ENCODE data around the gene PIGL. TPM values are rescaled to one million over a fixed set of nuclear protein-coding genes. Genes with fewer than 3 reads are reported as not detected.

PIGL gene
- polyA plus RNA-seq, 6 donors from 2014 or later = 7.1 to 16.1 (median 9.5) TPM

GRCh38 chr17:16361874-16362273, 144.9 kb downstream of the PIGL start:
- no peak overlapping the region for H3K27ac Mint-ChIP-seq
- H3K27me3 Mint-ChIP-seq = no peaks in the 10 kb centered on the region
- H3K4me3 Mint-ChIP-seq = no peak overlapping the region
- no peaks in the 10 kb centered on the region for H3K36me3 Mint-ChIP-seq
- DNase-seq (no peak), ATAC-seq (ENCODE audit: low read depth in 2 of 2) (no peak)
- H3K9me3 Mint-ChIP-seq = no peaks in the 10 kb centered on the region
- peaks cover 0 to 10% (median 0%) of the 10 kb centered on the region in 3 donors for H3K4me1 Mint-ChIP-seq

GRCh38 chr17:16363749-16364536, 146.9 kb downstream of the PIGL start:
- Mint-ChIP-seq H3K4me1 (peaks cover 0 to 10% (median 0%) of the 10 kb centered on the region in 3 donors), H3K36me3 (no peaks in the 10 kb centered on the region), H3K27me3 (no peaks in the 10 kb centered on the region), H3K4me3 (peak overlapping the region in 1 of 8 donors; percentile 1), H3K27ac (peak overlapping the region in 1 of 6 donors; percentile 28), H3K9me3 (no peaks in the 10 kb centered on the region)
- ATAC-seq (ENCODE audit: low read depth in 2 of 2) = peak; percentile 95 to 96
- peak; percentile 64 for DNase-seq

- Mint-ChIP-seq H3K36me3 (no peaks in the 10 kb centered on the region), H3K9me3 (no peaks in the 10 kb centered on the region), H3K4me3 (no peak overlapping the region), H3K4me1 (peaks cover 0 to 10% (median 0%) of the 10 kb centered on the region in 3 donors), H3K27ac (no peak overlapping the region), H3K27me3 (no peaks in the 10 kb centered on the region)
- DNase-seq (no peak), ATAC-seq (ENCODE audit: low read depth in 2 of 2) (no peak)
These were observed 147.6 kb downstream of the PIGL start for GRCh38 chr17:16364625-16365024.

GRCh38 chr17:16371742-16372141, 154.7 kb downstream of the PIGL start:
- H3K4me1 Mint-ChIP-seq = no peaks in the 10 kb centered on the region
- H3K36me3 Mint-ChIP-seq = no peaks in the 10 kb centered on the region
- no peaks in the 10 kb centered on the region for H3K27me3 Mint-ChIP-seq
- ATAC-seq (ENCODE audit: low read depth in 2 of 2) (no peak), DNase-seq (no peak)
- no peaks in the 10 kb centered on the region for H3K9me3 Mint-ChIP-seq
- no peak overlapping the region for H3K27ac Mint-ChIP-seq
- no peak overlapping the region for H3K4me3 Mint-ChIP-seq

DNA sequence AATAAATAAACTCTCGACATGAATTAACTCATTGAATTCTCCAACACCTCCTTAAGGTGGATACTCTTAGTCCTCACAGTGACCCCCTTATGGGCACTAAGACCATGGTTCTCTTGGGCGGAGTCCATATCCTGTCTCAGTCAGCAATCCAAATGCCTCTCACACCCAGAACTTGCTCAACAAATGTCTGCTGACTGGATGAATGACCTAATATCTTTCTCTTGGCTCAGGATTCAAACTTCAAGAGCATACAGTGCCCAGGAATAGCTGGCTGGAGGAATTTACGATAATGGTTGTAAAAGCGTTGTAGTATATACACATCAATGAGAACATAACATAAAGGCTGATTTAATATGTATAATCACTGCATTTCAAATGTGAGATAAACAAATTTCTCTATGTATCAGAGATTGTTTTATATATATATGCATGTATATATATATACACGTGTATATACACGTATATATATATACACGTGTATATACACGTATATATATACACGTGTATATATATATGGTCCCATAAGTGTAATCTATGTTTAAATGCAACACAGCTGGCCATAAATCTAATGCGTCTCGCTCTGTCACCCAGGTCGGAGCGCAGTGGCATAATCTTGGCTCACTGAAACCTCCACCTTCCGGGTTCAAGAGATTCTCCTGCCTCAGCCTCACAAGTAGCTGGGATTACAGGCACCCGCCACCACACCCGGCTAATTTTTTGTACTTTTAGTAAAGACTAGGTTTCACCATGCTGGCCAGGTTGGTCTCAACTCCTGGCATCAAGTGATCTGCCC, 157.3 kb downstream of the PIGL start:
- no peaks in the 10 kb centered on the region for H3K27me3 Mint-ChIP-seq
- H3K4me1 Mint-ChIP-seq = no peaks in the 10 kb centered on the region
- H3K9me3 Mint-ChIP-seq = no peaks in the 10 kb centered on the region

More for the DNA sequence above, 157.3 kb downstream of the PIGL start:
- DNase-seq (no peak), ATAC-seq (ENCODE audit: low read depth in 2 of 2) (no peak)
- no peak overlapping the region for H3K27ac Mint-ChIP-seq
- no peaks in the 10 kb centered on the region for H3K36me3 Mint-ChIP-seq
- H3K4me3 Mint-ChIP-seq = no peak overlapping the region

Other genes starting within 250 kb of the PIGL start
- 100 to 1,000 TPM in 1 of 6 donors, 10 to 100 TPM in 5; 55.7 to 111 (median 82.1) TPM for gene ZSWIM7, start 217.5 kb upstream of the PIGL start, polyA plus RNA-seq (ENCODE audit: low read depth in 6 of 6)
- gene TTC19, start 217.4 kb upstream of the PIGL start, polyA plus RNA-seq (ENCODE audit: low read depth in 6 of 6) = 10 to 100 TPM; 35.1 to 49.5 (median 37.4) TPM
- gene NCOR1, start 1.7 kb upstream of the PIGL start, polyA plus RNA-seq (ENCODE audit: low read depth in 6 of 6) = 100 to 1,000 TPM in 1 of 6 donors, 10 to 100 TPM in 5; 65.6 to 181 (median 69.0) TPM
- gene CENPV, start 136.3 kb downstream of the PIGL start, polyA plus RNA-seq (ENCODE audit: low read depth in 6 of 6) = 10 to 100 TPM; 13.3 to 34.2 (median 15.9) TPM
- 1,000 to 10,000 TPM; 2,209 to 2,817 (median 2,696) TPM for gene UBB, start 163.9 kb downstream of the PIGL start, polyA plus RNA-seq (ENCODE audit: low read depth in 6 of 6)
- gene TRPV2, start 198.4 kb downstream of the PIGL start, polyA plus RNA-seq (ENCODE audit: low read depth in 6 of 6) = 10 to 100 TPM; 36.2 to 59.9 (median 44.0) TPM

Measured in naive B cell (primary cell).